ENCODE results near the gene CUEDC1. TPM values are rescaled to one million over a fixed set of nuclear protein-coding genes. Genes with fewer than 3 reads are reported as not detected.

The CUEDC1 gene
- total and polyA plus RNA-seq, 9 of the 15 experiments (the other 6 are each of a cell fraction or from before 2014, with no cell fraction given): 0.20 to 4.1 (median 1.6) TPM; not detected in 1

GRCh38 chr17:57892146-57892819 lies 62.9 kb downstream of the CUEDC1 start (continued):
- TF ChIP-seq MAFK (IDR thresholded peaks at IDR 0.05; ENCODE audit: low read length) (no peak), GABPA (tag; conservative IDR thresholded peaks at IDR 0.05; ENCODE audit: low read depth) (no peak), NEUROD1 (IDR thresholded peaks at IDR 0.05; ENCODE audit: borderline replicate concordance, low read depth, low read length, partially characterized antibody) (no peak), CREM (IDR thresholded peaks at IDR 0.05; ENCODE audit: low read depth) (0 out of 2 replicates have a peak, but pooled peaks have one; percentile 13), ZNF263 (CRISPR knock-in tag; IDR thresholded peaks at IDR 0.05; ENCODE audit: borderline replicate concordance) (0 out of 2 replicates have a peak, but pooled peaks have one; percentile 7), JUND (IDR thresholded peaks at IDR 0.05; ENCODE audit: borderline replicate concordance, low read depth, low read length) (peak; percentile 54; the same call in 1 of the 2 replicates), JUND (tag; IDR thresholded peaks at IDR 0.05; ENCODE audit: borderline replicate concordance, low read depth, low read length) (no peak), PHTF2 (CRISPR knock-in tag; IDR thresholded peaks at IDR 0.05) (no peak), PHF21A (IDR thresholded peaks at IDR 0.05; ENCODE audit: borderline replicate concordance, low read depth) (no peak), ZBTB34 (CRISPR knock-in tag; IDR thresholded peaks at IDR 0.05) (no peak), IRF9 (tag; IDR thresholded peaks at IDR 0.05) (no peak), SOX6 (IDR thresholded peaks at IDR 0.05) (no peak), RB1 (IDR thresholded peaks at IDR 0.05; ENCODE audit: low read depth) (peak; percentile 81; the same call in 1 of the 2 replicates), CTCFL (IDR thresholded peaks at IDR 0.05; ENCODE audit: borderline replicate concordance, insufficient read depth, low read depth, low read length, poor library complexity, severe bottlenecking) (peak; percentile 31), KLF10 (CRISPR knock-in tag; IDR thresholded peaks at IDR 0.05) (no peak), ZNF449 (CRISPR knock-in tag; IDR thresholded peaks at IDR 0.05) (no peak), TFAP4 (CRISPR knock-in tag; IDR thresholded peaks at IDR 0.05; ENCODE audit: borderline replicate concordance) (peak; percentile 16; the same call in 1 of the 2 replicates), BHLHE40 (IDR thresholded peaks at IDR 0.05; ENCODE audit: low read length) (peak; percentile 36; the same call in 1 of the 2 replicates), POU5F1 (IDR thresholded peaks at IDR 0.05; ENCODE audit: borderline replicate concordance, low read depth, low read length, partially characterized antibody) (no peak), TRIM24 (IDR thresholded peaks at IDR 0.05) (peak in 1 of 2 experiments; percentile 43; a peak in 1 of 4 replicates)
